Common myeloid progenitor, CD34-positive (primary cell): ENCODE measurements around the gene MICALL1.

Experiments
- CTCF ChIA-PET: fragments of 350-600 bp; sonication (Branson Sonifier 250); formaldehyde crosslinking; loops from one replicate; lab custom pipeline; 2021; ENCODE audit warnings: antibody characterized with exemption; lab: Charles Lee
- POLR2A ChIA-PET: fragments of 350-600 bp; sonication (Branson Sonifier 250); formaldehyde crosslinking; loops from one replicate; lab custom pipeline; 2021; ENCODE audit warnings: antibody characterized with exemption; lab: Charles Lee
- DNase-seq, 3 donors: peaks; one replicate each; pipeline versions ENCODE4 v3.0.0 to v3.0.0-alpha.2; 2013
- H3K27ac ChIP-seq, 2 experiments: 1 replicate in 1 of 2; 2 replicates in 1 of 2; pipeline ENCODE4 v1.7.0; 2013; ENCODE audit warnings: inconsistent platforms in 2 of 2, low read length in 2 of 2, mild to moderate bottlenecking in 2 of 2, low read depth in 1 of 2, moderate library complexity in 1 of 2; ENCODE audit not compliant: severe bottlenecking in 2 of 2, insufficient read depth in 1 of 2, poor library complexity in 1 of 2
- H3K27me3 ChIP-seq, 5 experiments: replicated peaks in 2 of 5; 1 replicate in 3 of 5; 2 replicates in 2 of 5; pipeline versions ENCODE4 v1.6.1 to v1.7.0; 2013; ENCODE audit warnings: low read length in 4 of 5, mild to moderate bottlenecking in 2 of 5, moderate library complexity in 2 of 5, inconsistent platforms in 1 of 5; ENCODE audit not compliant: insufficient read depth in 5 of 5, control insufficient read depth in 4 of 5
- H3K36me3 ChIP-seq, 4 experiments: 1 replicate in 2 of 4; 2 replicates in 2 of 4; pipeline versions ENCODE4 v1.6.1 to v1.7.0; 2013; ENCODE audit warnings: low read length in 3 of 4, control low read depth in 1 of 4, mild to moderate bottlenecking in 1 of 4; ENCODE audit not compliant: control insufficient read depth in 4 of 4, insufficient read depth in 4 of 4
- H3K4me1 ChIP-seq, 4 experiments: 1 replicate in 3 of 4; 2 replicates in 1 of 4; pipeline versions ENCODE4 v1.6.1 to v1.7.1; 2013; ENCODE audit warnings: low read length in 3 of 4, mild to moderate bottlenecking in 3 of 4, control low read depth in 1 of 4, inconsistent platforms in 1 of 4, moderate library complexity in 1 of 4; ENCODE audit not compliant: control insufficient read depth in 4 of 4, insufficient read depth in 4 of 4; ENCODE audit errors: control extremely low read depth in 1 of 4
- H3K4me3 ChIP-seq, 7 experiments: 1 replicate in 4 of 7; 2 replicates in 3 of 7; pipeline versions ENCODE4 v1.5.1 to v1.7.0; 2013; ENCODE audit warnings: mild to moderate bottlenecking in 7 of 7, low read length in 6 of 7, moderate library complexity in 6 of 7, inconsistent platforms in 2 of 7, low read depth in 2 of 7, control low read depth in 1 of 7; ENCODE audit not compliant: insufficient read depth in 4 of 7, control insufficient read depth in 1 of 7; ENCODE audit errors: extremely low read depth in 1 of 7
- H3K9me3 ChIP-seq, 5 experiments: 1 replicate in 4 of 5; 2 replicates in 1 of 5; pipeline versions ENCODE4 v1.6.1 to v1.7.1; 2013; ENCODE audit warnings: low read length in 4 of 5, mild to moderate bottlenecking in 2 of 5, inconsistent platforms in 1 of 5, low read depth in 1 of 5, moderate library complexity in 1 of 5; ENCODE audit not compliant: control insufficient read depth in 4 of 5, insufficient read depth in 2 of 5; ENCODE audit errors: control extremely low read depth in 1 of 5
- WGBS: methylation state at CpG from one replicate; pipeline ENCODE4 v1.1.5; 2013; ENCODE audit not compliant: insufficient coverage; 5-methylcytosine and 5-hydroxymethylcytosine counted together

MICALL1 gene

DNA sequence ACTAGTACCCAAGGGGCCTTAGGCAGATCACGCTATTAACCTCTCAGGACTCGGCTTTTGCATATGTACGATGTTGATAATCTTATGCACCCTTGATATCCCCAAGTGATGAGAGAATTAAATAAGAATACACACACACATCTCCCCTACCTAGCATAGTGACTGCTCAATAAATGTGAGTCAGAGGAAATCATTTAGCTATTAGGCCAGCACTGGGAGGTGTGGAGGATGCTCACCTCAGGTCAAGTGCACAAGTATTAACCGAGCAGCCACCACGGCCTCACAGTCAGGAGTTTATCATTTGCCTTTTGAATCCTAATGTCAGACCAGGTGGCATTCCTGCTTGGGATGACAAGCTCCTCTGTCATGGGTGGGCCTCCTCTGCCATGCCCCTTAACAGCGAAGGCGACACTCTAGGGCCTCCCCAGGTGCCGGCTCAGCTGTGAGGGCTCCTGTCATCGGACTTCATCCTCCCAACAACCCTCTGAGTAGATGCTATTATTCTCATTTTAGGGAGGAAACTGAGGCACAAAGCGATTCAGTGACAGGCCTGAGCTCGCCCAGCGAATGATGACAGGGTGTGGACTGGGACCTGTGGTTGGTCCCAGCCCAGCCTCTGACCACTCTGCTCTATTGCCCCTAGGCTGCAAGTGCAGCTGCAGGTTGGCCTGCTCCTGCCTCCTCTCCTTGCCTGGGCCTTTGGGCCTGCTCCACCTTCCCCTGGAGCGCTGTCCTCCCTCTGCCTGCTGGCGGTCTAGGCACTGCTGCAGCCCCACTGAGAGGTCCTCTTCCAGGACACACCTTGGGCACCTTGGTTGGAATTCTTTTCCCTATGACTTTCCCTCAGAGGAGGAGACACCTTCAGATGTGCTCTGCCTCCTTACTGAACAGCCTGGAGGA is 83.3 kb downstream of the MICALL1 start:
- Histone ChIP-seq H3K27me3 (no peaks in the 10 kb centered on the region), H3K9me3 (no peaks in the 10 kb centered on the region), H3K4me1 (peaks cover 0 to 23% (median 14%) of the 10 kb centered on the region in 4 experiments), H3K27ac (no peak overlapping the region), H3K4me3 (no peak overlapping the region), H3K36me3 (peaks cover 0 to 2% (median under 1%) of the 10 kb centered on the region in 4 experiments)
- 97% methylated on average over 13 of the region's 14 CpGs for WGBS
- ChIA-PET CTCF (interaction anchor here (0.6 to 1.2 kb wide), 3 partner anchors 13 to 24 kb away, joined by 3 read pairs; no protein-coding TSS in a partner anchor), POLR2A (no interaction called here)
- DNase-seq = no peak

DNA sequence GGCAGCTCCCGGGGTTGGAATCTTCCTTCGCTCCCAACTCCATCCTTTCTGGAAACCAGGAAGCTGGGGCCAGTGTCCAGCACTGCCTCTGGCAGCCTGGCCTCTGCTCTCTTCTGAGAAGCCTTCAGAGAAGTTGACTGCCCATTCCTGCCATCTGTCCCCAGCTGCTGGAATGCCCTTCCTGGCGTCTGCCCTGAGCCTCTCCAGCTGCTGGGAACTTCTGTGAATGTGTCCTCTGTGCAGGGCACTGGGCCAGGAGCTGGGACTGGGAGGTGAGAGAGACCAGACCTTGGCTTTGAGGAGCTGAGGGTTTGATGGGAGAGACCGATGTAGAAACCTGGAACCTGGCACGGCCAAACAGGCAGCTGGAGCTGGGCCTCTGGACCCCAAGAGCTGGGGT is 84.2 kb downstream of the MICALL1 start:
- peaks cover 0 to 23% (median 15%) of the 10 kb centered on the region in 4 experiments for H3K4me1 ChIP-seq
- 100% methylated on average over 5 of the region's 5 CpGs for WGBS
- DNase-seq = no peak
- peaks cover 0 to 2% (median under 1%) of the 10 kb centered on the region in 4 experiments for H3K36me3 ChIP-seq
- H3K27ac ChIP-seq = no peak overlapping the region
- no peak overlapping the region for H3K4me3 ChIP-seq
- ChIA-PET CTCF (interaction anchor here (0.9 to 1.2 kb wide), 3 partner anchors 11 to 24 kb away, joined by 3 read pairs; no protein-coding TSS in a partner anchor), POLR2A (no interaction called here)
- no peaks in the 10 kb centered on the region for H3K27me3 ChIP-seq
- no peaks in the 10 kb centered on the region for H3K9me3 ChIP-seq

DNA sequence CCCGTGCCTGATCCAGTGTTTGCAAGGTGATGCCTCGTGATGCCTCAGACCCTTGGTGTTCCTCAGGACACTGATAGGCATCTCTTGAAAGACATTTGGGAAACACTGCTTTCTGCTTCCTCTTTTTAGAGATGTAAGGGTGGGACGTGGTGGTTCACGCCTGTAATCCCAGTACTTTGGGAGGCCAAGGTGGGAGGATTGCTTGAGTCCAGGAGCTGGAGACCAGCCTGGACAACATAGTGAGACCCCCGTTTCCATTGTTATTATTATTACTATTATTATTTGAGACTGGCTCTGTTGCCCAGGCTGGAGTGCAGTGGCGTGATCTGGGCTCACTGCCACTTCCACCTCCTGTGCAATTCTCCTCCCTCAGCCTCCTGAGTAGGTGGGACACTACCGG is 84.8 kb downstream of the MICALL1 start:
- peaks cover 0 to 27% (median 20%) of the 10 kb centered on the region in 4 experiments for H3K4me1 ChIP-seq
- DNase-seq = no peak
- no peaks in the 10 kb centered on the region for H3K27me3 ChIP-seq
- 58% methylated on average over 3 of the region's 7 CpGs for WGBS
- H3K27ac ChIP-seq = no peak overlapping the region
- H3K9me3 ChIP-seq = no peaks in the 10 kb centered on the region
- H3K4me3 ChIP-seq = no peak overlapping the region
- peaks cover 0 to 2% (median under 1%) of the 10 kb centered on the region in 4 experiments for H3K36me3 ChIP-seq
- ChIA-PET POLR2A (no interaction called here), CTCF (interaction anchor here (0.9 to 1.2 kb wide), 3 partner anchors 12 to 25 kb away, joined by 3 read pairs; no protein-coding TSS in a partner anchor)

DNA sequence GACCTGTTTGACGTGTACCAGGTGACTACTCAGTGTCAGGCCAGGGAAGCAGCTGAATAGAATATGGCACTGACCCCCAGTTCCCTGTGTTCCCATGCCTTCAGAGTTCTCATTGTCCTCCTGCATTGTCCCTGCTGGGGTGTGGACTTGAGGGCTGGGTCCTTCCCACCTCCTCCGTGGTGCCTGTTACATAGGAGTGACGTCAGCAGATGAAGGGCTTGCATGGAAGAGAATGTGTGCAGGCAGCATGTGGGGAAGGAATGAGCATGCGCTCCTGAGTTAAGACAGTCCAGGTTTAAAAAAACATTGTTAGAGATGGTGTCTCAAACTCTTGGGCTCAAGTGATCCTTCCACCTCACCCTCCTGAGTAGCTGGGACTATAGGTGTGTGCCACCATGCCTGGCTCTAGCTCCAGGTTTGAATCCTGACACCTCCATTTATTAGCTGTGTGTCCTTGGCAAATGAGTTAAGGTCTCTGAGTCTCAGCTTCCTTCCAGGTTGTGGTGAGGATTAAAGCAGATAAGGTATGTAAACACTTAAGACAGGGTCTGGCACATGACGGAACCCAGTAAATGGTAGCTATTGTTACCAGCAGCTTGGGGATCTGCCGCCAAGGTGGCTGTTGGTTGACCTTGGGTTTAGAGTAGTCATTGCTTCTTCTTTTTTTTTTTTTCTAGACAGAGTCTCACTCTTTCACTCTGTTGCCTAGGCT is 85.8 kb downstream of the MICALL1 start:
- H3K27me3 ChIP-seq = no peaks in the 10 kb centered on the region
- no peaks in the 10 kb centered on the region for H3K9me3 ChIP-seq
- no peak overlapping the region for H3K27ac ChIP-seq
- ChIA-PET CTCF (interaction anchor here (1.2 kb wide), 1 partner anchor 9 kb away, joined by 4 read pairs; no protein-coding TSS in a partner anchor), POLR2A (no interaction called here)
- WGBS = 87% methylated on average over 3 of the region's 6 CpGs
- no peak for DNase-seq
- H3K4me1 ChIP-seq = peaks cover 0 to 27% (median 21%) of the 10 kb centered on the region in 4 experiments
- H3K36me3 ChIP-seq = peaks cover 0 to 2% (median under 1%) of the 10 kb centered on the region in 4 experiments
- no peak overlapping the region for H3K4me3 ChIP-seq
